Liver (tissue), 3 donors: ENCODE data around the gene ADGRA3.

Source experiments
- EGR1 ChIP-seq, 2 donors: IDR thresholded peaks; 2 replicates each; pipeline ENCODE4 v1.6.1; 2016 to 2018; ENCODE audit warnings: antibody characterized with exemption in 2 of 2, low read depth in 2 of 2
- FOXA1 ChIP-seq: IDR thresholded peaks from 2 replicates; pipeline ENCODE4 v1.6.1; 2016; ENCODE audit warnings: antibody characterized with exemption
- GABPA ChIP-seq, 2 donors: IDR thresholded peaks in 1 of 2; conservative IDR thresholded peaks in 1 of 2; 2 replicates each; pipeline ENCODE4 v1.6.1; 2016; ENCODE audit warnings: antibody characterized with exemption in 2 of 2, mild to moderate bottlenecking in 1 of 2, moderate library complexity in 1 of 2
- HNF4A ChIP-seq, 2 donors: conservative IDR thresholded peaks; 2 replicates each; pipeline ENCODE4 v1.6.1; 2016; ENCODE audit warnings: antibody characterized with exemption in 2 of 2, mild to moderate bottlenecking in 2 of 2
- HNF4G ChIP-seq: IDR thresholded peaks from 2 replicates; pipeline ENCODE4 v1.6.1; 2016; ENCODE audit warnings: antibody characterized with exemption
- JUND ChIP-seq, 2 donors: IDR thresholded peaks; 2 replicates each; pipeline ENCODE4 v1.6.1; 2016; ENCODE audit warnings: antibody characterized with exemption in 2 of 2
- NR2F2 ChIP-seq: IDR thresholded peaks from 2 replicates; pipeline ENCODE4 v1.6.1; 2016; ENCODE audit warnings: antibody characterized with exemption
- RAD21 ChIP-seq, 2 donors: IDR thresholded peaks; 2 replicates each; pipeline ENCODE4 v1.6.1; 2016; ENCODE audit warnings: antibody characterized with exemption in 2 of 2, mild to moderate bottlenecking in 2 of 2
- RXRA ChIP-seq, 2 donors: IDR thresholded peaks; 2 replicates each; pipeline ENCODE4 v1.6.1; 2017 to 2018; ENCODE audit warnings: antibody characterized with exemption in 2 of 2, mild to moderate bottlenecking in 1 of 2
- TAF1 ChIP-seq: conservative IDR thresholded peaks from 2 replicates; pipeline ENCODE4 v1.6.1; 2016; ENCODE audit warnings: antibody characterized with exemption, mild to moderate bottlenecking
- YY1 ChIP-seq: IDR thresholded peaks from 2 replicates; pipeline ENCODE4 v1.6.1; 2016; ENCODE audit warnings: antibody characterized with exemption, mild to moderate bottlenecking
- TF ChIP-seq, protein P1 (sequence below): IDR thresholded peaks from 2 replicates; pipeline ENCODE4 v1.6.1; 2016; ENCODE audit warnings: antibody characterized with exemption
- TF ChIP-seq, protein P2 (sequence below): fragments of 150-350 bp; IDR thresholded peaks from 2 replicates; pipeline ENCODE4 v1.5.1; 2017; ENCODE audit warnings: improper control_type of control experiment, low read depth, low read length; ENCODE audit not compliant: missing input control
- TF ChIP-seq, protein P3 (sequence below): IDR thresholded peaks from 2 replicates; pipeline ENCODE4 v1.6.1; 2016; ENCODE audit warnings: antibody characterized with exemption, mild to moderate bottlenecking
- donor health status: healthy.
- donor health status: healthy.

DNA sequence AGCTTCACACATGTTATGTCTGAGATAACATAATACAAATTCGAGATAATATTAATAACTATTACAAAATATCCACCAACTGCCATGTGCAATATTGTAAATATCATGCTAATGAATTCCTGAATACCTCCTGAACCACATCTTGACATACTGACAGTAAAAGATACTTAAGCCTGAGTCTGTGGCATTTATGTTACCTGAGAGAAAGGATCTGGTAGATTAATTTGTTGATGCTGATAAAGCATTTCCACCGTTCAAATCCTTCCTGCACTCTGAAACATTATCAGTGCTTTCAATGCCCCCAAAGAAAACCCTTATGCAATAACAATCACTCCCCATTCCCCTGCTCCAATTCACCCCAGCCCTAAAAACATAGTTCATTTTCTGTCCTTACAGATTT is 38.8 kb upstream of the ADGRA3 start:
- TF ChIP-seq, protein P1, sequence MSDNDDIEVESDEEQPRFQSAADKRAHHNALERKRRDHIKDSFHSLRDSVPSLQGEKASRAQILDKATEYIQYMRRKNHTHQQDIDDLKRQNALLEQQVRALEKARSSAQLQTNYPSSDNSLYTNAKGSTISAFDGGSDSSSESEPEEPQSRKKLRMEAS, result no peak
- TF ChIP-seq, protein P2, sequence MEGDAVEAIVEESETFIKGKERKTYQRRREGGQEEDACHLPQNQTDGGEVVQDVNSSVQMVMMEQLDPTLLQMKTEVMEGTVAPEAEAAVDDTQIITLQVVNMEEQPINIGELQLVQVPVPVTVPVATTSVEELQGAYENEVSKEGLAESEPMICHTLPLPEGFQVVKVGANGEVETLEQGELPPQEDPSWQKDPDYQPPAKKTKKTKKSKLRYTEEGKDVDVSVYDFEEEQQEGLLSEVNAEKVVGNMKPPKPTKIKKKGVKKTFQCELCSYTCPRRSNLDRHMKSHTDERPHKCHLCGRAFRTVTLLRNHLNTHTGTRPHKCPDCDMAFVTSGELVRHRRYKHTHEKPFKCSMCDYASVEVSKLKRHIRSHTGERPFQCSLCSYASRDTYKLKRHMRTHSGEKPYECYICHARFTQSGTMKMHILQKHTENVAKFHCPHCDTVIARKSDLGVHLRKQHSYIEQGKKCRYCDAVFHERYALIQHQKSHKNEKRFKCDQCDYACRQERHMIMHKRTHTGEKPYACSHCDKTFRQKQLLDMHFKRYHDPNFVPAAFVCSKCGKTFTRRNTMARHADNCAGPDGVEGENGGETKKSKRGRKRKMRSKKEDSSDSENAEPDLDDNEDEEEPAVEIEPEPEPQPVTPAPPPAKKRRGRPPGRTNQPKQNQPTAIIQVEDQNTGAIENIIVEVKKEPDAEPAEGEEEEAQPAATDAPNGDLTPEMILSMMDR, result no peak
- no peak for TF ChIP-seq RAD21 (IDR thresholded peaks at IDR 0.05)
- no peak for TF ChIP-seq YY1
- no peak for TF ChIP-seq TAF1
- no peak for TF ChIP-seq GABPA (IDR thresholded peaks at IDR 0.05 in 1 of 2, conservative IDR thresholded peaks at IDR 0.05 in 1 of 2)
- no peak for TF ChIP-seq JUND (IDR thresholded peaks at IDR 0.05)
- TF ChIP-seq, protein P3, sequence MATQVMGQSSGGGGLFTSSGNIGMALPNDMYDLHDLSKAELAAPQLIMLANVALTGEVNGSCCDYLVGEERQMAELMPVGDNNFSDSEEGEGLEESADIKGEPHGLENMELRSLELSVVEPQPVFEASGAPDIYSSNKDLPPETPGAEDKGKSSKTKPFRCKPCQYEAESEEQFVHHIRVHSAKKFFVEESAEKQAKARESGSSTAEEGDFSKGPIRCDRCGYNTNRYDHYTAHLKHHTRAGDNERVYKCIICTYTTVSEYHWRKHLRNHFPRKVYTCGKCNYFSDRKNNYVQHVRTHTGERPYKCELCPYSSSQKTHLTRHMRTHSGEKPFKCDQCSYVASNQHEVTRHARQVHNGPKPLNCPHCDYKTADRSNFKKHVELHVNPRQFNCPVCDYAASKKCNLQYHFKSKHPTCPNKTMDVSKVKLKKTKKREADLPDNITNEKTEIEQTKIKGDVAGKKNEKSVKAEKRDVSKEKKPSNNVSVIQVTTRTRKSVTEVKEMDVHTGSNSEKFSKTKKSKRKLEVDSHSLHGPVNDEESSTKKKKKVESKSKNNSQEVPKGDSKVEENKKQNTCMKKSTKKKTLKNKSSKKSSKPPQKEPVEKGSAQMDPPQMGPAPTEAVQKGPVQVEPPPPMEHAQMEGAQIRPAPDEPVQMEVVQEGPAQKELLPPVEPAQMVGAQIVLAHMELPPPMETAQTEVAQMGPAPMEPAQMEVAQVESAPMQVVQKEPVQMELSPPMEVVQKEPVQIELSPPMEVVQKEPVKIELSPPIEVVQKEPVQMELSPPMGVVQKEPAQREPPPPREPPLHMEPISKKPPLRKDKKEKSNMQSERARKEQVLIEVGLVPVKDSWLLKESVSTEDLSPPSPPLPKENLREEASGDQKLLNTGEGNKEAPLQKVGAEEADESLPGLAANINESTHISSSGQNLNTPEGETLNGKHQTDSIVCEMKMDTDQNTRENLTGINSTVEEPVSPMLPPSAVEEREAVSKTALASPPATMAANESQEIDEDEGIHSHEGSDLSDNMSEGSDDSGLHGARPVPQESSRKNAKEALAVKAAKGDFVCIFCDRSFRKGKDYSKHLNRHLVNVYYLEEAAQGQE, result no peak
- no peak for TF ChIP-seq NR2F2
- no peak for TF ChIP-seq EGR1 (IDR thresholded peaks at IDR 0.05; ENCODE audit: low read depth in 2 of 2)
- no peak for TF ChIP-seq RXRA (IDR thresholded peaks at IDR 0.05)
- TF ChIP-seq FOXA1, result no peak
- TF ChIP-seq HNF4G, result no peak
- TF ChIP-seq HNF4A (conservative IDR thresholded peaks at IDR 0.05), result no peak
